ENCODE results near the gene CHMP4A.

The CHMP4A gene

DNA sequence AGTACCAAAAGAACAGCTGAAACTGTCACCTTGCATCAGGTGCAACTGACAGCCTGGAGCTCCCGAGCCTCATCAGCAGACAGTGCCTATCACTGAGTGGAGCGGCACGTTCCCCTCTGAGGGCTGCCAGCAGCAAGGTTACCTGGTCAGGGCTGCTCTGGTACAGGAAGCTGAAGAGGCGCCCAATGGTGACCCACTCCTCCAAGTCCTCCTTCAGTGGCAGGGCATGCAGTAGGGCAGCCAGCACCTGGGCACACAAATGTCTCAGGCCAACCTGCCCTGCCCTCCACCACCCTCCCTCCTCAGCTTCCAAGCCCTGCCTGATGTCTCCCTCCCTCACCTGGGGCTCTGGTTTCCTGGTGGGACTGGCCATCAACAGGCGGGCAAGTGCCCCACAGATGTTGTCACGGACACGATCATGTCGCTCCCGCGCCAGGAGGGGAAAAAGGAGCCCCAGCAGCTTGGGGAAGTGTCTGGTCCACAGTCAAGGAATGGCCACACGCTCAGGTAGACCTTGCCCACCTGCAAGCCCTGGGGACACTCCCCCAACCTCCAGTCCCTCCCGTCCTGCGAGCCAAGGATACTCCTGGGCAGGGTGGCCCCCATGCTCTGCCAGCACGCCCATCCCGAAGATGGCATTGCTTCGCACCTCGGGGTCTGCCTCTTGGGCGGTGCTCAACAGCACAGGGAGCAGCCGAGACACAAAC, 31.8 kb downstream of the CHMP4A start:
- Histone ChIP-seq H3K27me3 (ENCODE audit: low read length) (no peaks in the 10 kb centered on the region), H3K36me3 (ENCODE audit: low read length) (no peaks in the 10 kb centered on the region), H3K4me2 (ENCODE audit: low read depth, low read length, poor library complexity, severe bottlenecking) (no peak overlapping the region), H3K9me3 (ENCODE audit: insufficient read depth, low read length) (no peaks in the 10 kb centered on the region), H3K79me2 (ENCODE audit: insufficient read depth, low read length) (no peaks in the 10 kb centered on the region), H3K9ac (ENCODE audit: low read length) (no peak overlapping the region), H3K9me2 (replicated peaks; ENCODE audit: insufficient read depth, low read length) (no peaks in the 10 kb centered on the region), H4K20me1 (ENCODE audit: low read depth, low read length) (no peaks in the 10 kb centered on the region), H2AFZ (ENCODE audit: low read depth, low read length, severe bottlenecking) (no peak overlapping the region), H3F3A (ENCODE audit: insufficient read depth) (no peaks in the 10 kb centered on the region), H3K27ac (ENCODE audit: low read depth, low read length) (no peak overlapping the region), H3K4me3 (ENCODE audit: insufficient read depth, low read length, poor library complexity, severe bottlenecking) (no peak overlapping the region)
- TF ChIP-seq, protein P1, sequence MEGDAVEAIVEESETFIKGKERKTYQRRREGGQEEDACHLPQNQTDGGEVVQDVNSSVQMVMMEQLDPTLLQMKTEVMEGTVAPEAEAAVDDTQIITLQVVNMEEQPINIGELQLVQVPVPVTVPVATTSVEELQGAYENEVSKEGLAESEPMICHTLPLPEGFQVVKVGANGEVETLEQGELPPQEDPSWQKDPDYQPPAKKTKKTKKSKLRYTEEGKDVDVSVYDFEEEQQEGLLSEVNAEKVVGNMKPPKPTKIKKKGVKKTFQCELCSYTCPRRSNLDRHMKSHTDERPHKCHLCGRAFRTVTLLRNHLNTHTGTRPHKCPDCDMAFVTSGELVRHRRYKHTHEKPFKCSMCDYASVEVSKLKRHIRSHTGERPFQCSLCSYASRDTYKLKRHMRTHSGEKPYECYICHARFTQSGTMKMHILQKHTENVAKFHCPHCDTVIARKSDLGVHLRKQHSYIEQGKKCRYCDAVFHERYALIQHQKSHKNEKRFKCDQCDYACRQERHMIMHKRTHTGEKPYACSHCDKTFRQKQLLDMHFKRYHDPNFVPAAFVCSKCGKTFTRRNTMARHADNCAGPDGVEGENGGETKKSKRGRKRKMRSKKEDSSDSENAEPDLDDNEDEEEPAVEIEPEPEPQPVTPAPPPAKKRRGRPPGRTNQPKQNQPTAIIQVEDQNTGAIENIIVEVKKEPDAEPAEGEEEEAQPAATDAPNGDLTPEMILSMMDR (IDR thresholded peaks at IDR 0.05; ENCODE audit: insufficient read depth, low read length, poor library complexity, severe bottlenecking), result no peak
- no peak for TF ChIP-seq EZH2phosphoT487 (conservative IDR thresholded peaks at IDR 0.05; ENCODE audit: low read length)

DNA sequence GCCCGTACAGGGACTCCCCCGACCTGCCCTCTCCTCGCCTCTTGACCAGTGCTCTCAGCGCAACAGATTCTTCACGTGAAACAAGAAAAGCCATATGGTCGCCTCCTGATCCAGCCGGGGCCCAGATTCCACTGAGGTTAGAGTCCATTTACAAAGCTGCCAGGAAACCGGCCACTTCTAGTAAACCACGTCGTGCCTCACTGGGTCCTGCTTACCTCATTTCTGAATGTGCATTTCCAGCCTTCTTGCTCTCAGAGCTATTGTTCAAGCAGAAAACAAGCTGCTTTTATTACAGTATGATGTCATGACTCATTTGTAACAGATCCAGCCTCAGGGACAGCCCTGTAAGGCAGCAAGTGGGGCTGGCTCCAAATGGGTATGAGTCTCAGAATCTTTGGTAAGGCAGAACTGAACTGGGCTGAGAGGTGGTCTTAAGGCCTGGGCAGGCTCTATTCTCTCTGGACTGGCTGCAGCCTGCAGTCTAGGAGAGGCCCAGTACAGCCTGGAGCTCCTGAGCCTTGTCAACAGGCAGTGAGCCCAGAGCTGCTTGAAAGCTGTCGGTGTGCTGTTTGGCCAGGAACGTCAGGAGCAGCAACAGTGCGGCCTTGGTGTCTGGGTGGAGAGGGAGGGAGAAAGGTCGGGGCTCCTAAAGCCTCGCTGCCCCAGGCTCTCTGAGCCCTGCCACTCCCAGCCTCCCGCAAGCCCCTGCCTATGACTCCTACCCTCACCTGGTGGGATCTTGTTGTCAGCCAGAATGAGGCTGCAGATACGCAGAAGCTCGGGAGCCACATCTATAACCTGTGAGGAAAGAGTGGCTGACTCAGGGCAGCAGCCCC, 33.1 kb downstream of the CHMP4A start:
- Histone ChIP-seq H3K27me3 (ENCODE audit: low read length) (no peaks in the 10 kb centered on the region), H3K36me3 (ENCODE audit: low read length) (no peaks in the 10 kb centered on the region), H4K20me1 (ENCODE audit: low read depth, low read length) (no peaks in the 10 kb centered on the region), H3K9ac (ENCODE audit: low read length) (no peak overlapping the region), H3K9me3 (ENCODE audit: insufficient read depth, low read length) (no peaks in the 10 kb centered on the region), H3K4me3 (ENCODE audit: insufficient read depth, low read length, poor library complexity, severe bottlenecking) (no peak overlapping the region), H3K4me2 (ENCODE audit: low read depth, low read length, poor library complexity, severe bottlenecking) (no peak overlapping the region), H3K27ac (ENCODE audit: low read depth, low read length) (no peak overlapping the region), H3K9me2 (replicated peaks; ENCODE audit: insufficient read depth, low read length) (no peaks in the 10 kb centered on the region), H3K79me2 (ENCODE audit: insufficient read depth, low read length) (no peaks in the 10 kb centered on the region), H2AFZ (ENCODE audit: low read depth, low read length, severe bottlenecking) (no peak overlapping the region), H3F3A (ENCODE audit: insufficient read depth) (no peaks in the 10 kb centered on the region)
- TF ChIP-seq, protein P1 (IDR thresholded peaks at IDR 0.05; ENCODE audit: insufficient read depth, low read length, poor library complexity, severe bottlenecking), result no peak
- no peak for TF ChIP-seq EZH2phosphoT487 (conservative IDR thresholded peaks at IDR 0.05; ENCODE audit: low read length)

DNA sequence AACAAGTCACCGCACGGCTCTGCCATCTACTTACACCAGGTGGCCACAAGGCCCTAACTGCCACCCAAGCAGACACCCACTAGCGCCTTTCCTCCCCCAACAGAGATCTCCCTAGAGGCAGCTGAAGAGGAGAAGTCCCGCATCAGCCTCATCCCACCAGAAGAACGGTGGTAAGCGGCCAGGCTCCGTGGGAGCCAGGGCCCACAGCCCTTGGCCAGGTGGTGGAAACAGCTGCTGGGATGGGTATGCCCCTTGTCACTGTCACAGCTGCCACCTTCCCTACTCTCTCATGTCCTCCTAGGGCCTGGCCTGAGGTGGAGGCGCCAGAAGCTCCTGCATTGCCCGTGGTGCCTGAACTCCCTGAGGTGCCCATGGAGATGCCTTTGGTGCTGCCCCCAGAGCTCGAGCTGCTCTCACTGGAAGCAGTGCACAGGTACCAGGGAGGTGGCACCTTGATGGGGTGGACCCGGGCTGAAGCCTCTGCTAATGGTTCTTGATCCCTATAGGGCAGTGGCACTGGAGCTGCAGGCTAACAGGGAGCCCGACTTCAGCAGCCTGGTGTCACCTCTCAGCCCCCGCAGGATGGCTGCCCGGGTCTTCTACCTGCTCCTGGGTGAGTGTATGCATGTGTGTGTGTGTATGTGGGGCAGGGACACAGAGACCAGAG, 33.9 kb downstream of the CHMP4A start:
- Histone ChIP-seq H3K79me2 (ENCODE audit: insufficient read depth, low read length) (no peaks in the 10 kb centered on the region), H3K4me3 (ENCODE audit: insufficient read depth, low read length, poor library complexity, severe bottlenecking) (no peak overlapping the region), H3K36me3 (ENCODE audit: low read length) (no peaks in the 10 kb centered on the region), H2AFZ (ENCODE audit: low read depth, low read length, severe bottlenecking) (no peak overlapping the region), H3K27me3 (ENCODE audit: low read length) (no peaks in the 10 kb centered on the region), H3F3A (ENCODE audit: insufficient read depth) (no peaks in the 10 kb centered on the region), H3K4me2 (ENCODE audit: low read depth, low read length, poor library complexity, severe bottlenecking) (no peak overlapping the region), H3K9me2 (replicated peaks; ENCODE audit: insufficient read depth, low read length) (no peaks in the 10 kb centered on the region), H3K9me3 (ENCODE audit: insufficient read depth, low read length) (no peaks in the 10 kb centered on the region), H3K27ac (ENCODE audit: low read depth, low read length) (no peak overlapping the region), H4K20me1 (ENCODE audit: low read depth, low read length) (no peaks in the 10 kb centered on the region), H3K9ac (ENCODE audit: low read length) (no peak overlapping the region)
- no peak for TF ChIP-seq EZH2phosphoT487 (conservative IDR thresholded peaks at IDR 0.05; ENCODE audit: low read length)
- TF ChIP-seq, protein P1 (IDR thresholded peaks at IDR 0.05; ENCODE audit: insufficient read depth, low read length, poor library complexity, severe bottlenecking), result no peak
